Smooth muscle cell (in vitro differentiated cells): ENCODE measurements around the gene FOXN4. TPM values are rescaled to one million over a fixed set of nuclear protein-coding genes. Genes with fewer than 3 reads are reported as not detected.

Source experiments
- DNase-seq: peaks from one replicate; lab custom pipeline; 2025; ENCODE audit not compliant: unreplicated experiment; lab: John Stamatoyannopoulos, UW
- H2AFZ ChIP-seq: fragments of 200-600 bp; sonication (generic); 2 replicates; pipeline ENCODE4 v1.6.0; 2016; ENCODE audit warnings: antibody characterized with exemption, low read depth, mild to moderate bottlenecking
- H3F3A ChIP-seq: fragments of 200-600 bp; sonication (generic); 2 replicates; pipeline ENCODE4 v1.6.0; 2017; ENCODE audit warnings: antibody characterized with exemption, low read depth
- H3K27ac ChIP-seq: fragments of 200-600 bp; sonication (generic); 2 replicates; pipeline ENCODE4 v1.5.1; 2016; ENCODE audit warnings: low read depth, mild to moderate bottlenecking
- H3K27me3 ChIP-seq: fragments of 200-600 bp; sonication (generic); 2 replicates; pipeline ENCODE4 v1.6.1; 2016; ENCODE audit warnings: low read depth, mild to moderate bottlenecking
- H3K36me3 ChIP-seq: fragments of 200-600 bp; sonication (generic); 2 replicates; pipeline ENCODE4 v1.5.1; 2016; ENCODE audit warnings: low read depth
- H3K4me1 ChIP-seq: fragments of 200-600 bp; sonication (generic); 2 replicates; pipeline ENCODE4 v1.5.1; 2016; ENCODE audit warnings: low read depth
- H3K4me2 ChIP-seq: fragments of 200-600 bp; sonication (generic); 2 replicates; pipeline ENCODE4 v1.6.0; 2016; ENCODE audit warnings: mild to moderate bottlenecking
- H3K4me3 ChIP-seq: fragments of 200-600 bp; sonication (generic); 2 replicates; pipeline ENCODE4 v1.5.1; 2016; ENCODE audit warnings: mild to moderate bottlenecking
- H3K79me2 ChIP-seq: fragments of 200-600 bp; sonication (generic); 2 replicates; pipeline ENCODE4 v1.6.0; 2016; ENCODE audit warnings: low read depth, mild to moderate bottlenecking
- H3K9ac ChIP-seq: fragments of 200-600 bp; sonication (generic); 2 replicates; pipeline ENCODE4 v1.6.0; 2016; ENCODE audit warnings: low read depth
- H3K9me3 ChIP-seq: fragments of 200-600 bp; sonication (generic); replicated peaks from 2 replicates; pipeline ENCODE4 v1.5.1; 2016; ENCODE audit warnings: low read depth
- H4K20me1 ChIP-seq: fragments of 200-600 bp; sonication (generic); 2 replicates; pipeline ENCODE4 v1.6.0; 2016; ENCODE audit warnings: low read depth
- CTCF ChIP-seq: fragments of 200-600 bp; sonication (generic); IDR thresholded peaks from 2 replicates; pipeline ENCODE4 v1.5.1; 2017; ENCODE audit warnings: borderline replicate concordance, mild to moderate bottlenecking, antibody characterized with exemption; ENCODE audit not compliant: insufficient read depth, poor library complexity, severe bottlenecking
- WGBS: methylation state at CpG from one replicate; pipeline ENCODE4 v1.1.7; 2016; ENCODE audit warnings: low lambda C conversion rate; 5-methylcytosine and 5-hydroxymethylcytosine counted together
- polyA plus RNA-seq: library from polyadenylated mRNA; unstranded; fragments of >200 nt; fragmentation: Nextera tagmentation; extraction: Ambion mirVana; gene quantifications from 2 replicates; pipeline ENCODE4 v1.2.1, GENCODE V29; 2016
- total RNA-seq: library from RNA; depleted of rRNA; stranded (reverse); fragments of >200 nt; gene quantifications from 2 replicates; pipeline ENCODE4 v1.2.3, GENCODE V29; 2014

FOXN4 gene
- total and polyA plus RNA-seq, 2 experiments from 2014 or later: not detected

- Histone ChIP-seq H3F3A (no peaks in the 10 kb centered on the region), H3K9me3 (no peaks in the 10 kb centered on the region), H3K9ac (no peak overlapping the region), H3K4me2 (no peak overlapping the region), H4K20me1 (no peaks in the 10 kb centered on the region), H3K4me1 (no peaks in the 10 kb centered on the region), H3K4me3 (no peak overlapping the region), H2AFZ (no peak overlapping the region), H3K79me2 (no peaks in the 10 kb centered on the region), H3K36me3 (no peaks in the 10 kb centered on the region), H3K27ac (no peak overlapping the region), H3K27me3 (no peaks in the 10 kb centered on the region)
- DNase-seq: no peak
- no peak for TF ChIP-seq CTCF
- 94% methylated on average over 27 of the region's 27 CpGs for WGBS
These were observed 44.0 kb downstream of the FOXN4 start for GRCh38 chr12:109264943-109265650.

DNA sequence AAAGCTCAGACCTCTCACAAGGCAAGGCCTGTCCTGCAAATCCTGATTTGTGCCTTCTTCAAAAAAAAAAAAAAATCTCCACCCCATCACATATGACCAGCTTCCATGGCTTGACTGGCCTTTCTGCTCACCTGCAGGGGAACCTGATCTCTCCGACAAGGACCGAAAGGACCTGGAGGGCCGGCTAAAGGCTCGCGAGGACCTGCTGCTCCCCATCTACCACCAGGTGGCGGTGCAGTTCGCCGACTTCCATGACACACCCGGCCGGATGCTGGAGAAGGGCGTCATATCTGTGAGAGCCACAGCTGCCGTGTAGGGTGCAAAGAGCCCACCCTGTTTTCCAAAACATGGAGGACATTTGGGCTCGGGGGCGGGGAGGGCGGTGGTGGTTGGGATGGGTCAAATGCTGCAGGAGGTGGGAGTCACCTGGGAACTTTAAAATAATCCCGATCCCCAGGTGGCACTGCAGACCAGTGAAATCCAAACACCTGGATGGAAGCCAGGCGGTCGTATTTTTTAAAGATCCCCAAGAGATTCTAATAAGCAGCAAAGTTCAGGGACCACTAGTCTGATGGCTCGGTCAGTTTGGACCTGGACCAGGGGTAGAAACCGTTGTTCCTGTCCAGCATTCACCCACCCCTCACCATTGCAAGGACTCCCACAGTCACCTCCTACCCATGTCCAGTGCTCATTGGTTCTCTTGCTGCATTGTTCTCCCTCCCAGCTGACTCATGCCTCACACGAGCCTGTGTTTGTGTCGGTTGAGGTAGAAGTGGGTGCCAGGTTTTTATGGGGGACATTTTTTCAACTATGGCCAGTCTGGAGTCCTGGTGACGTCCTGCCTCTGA lies 44.8 kb downstream of the FOXN4 start:
- H2AFZ ChIP-seq: no peak overlapping the region
- H3K27me3 ChIP-seq: no peaks in the 10 kb centered on the region
- peak; percentile 3 for DNase-seq
- H3K4me2 ChIP-seq: no peak overlapping the region
- 39% methylated on average over 20 of the region's 23 CpGs for WGBS
- no peaks in the 10 kb centered on the region for H3K79me2 ChIP-seq
- no peaks in the 10 kb centered on the region for H3F3A ChIP-seq
- no peaks in the 10 kb centered on the region for H3K36me3 ChIP-seq
- H3K4me1 ChIP-seq: no peaks in the 10 kb centered on the region
- no peak overlapping the region for H3K27ac ChIP-seq
- no peaks in the 10 kb centered on the region for H4K20me1 ChIP-seq
- no peak overlapping the region for H3K4me3 ChIP-seq
- H3K9ac ChIP-seq: no peak overlapping the region
- H3K9me3 ChIP-seq: no peaks in the 10 kb centered on the region
- TF ChIP-seq CTCF: peak; percentile 61

- no peaks in the 10 kb centered on the region for H4K20me1 ChIP-seq
- no peak overlapping the region for H3K4me2 ChIP-seq
- no peaks in the 10 kb centered on the region for H3K27me3 ChIP-seq
- no peak overlapping the region for H2AFZ ChIP-seq
- no peaks in the 10 kb centered on the region for H3F3A ChIP-seq
- no peak for TF ChIP-seq CTCF
- no peak overlapping the region for H3K27ac ChIP-seq
- no peak overlapping the region for H3K4me3 ChIP-seq
- H3K9ac ChIP-seq: no peak overlapping the region
- H3K9me3 ChIP-seq: no peaks in the 10 kb centered on the region
- DNase-seq: no peak
- H3K4me1 ChIP-seq: no peaks in the 10 kb centered on the region
- WGBS: 96% methylated on average over 3 of the region's 3 CpGs
- H3K36me3 ChIP-seq: no peaks in the 10 kb centered on the region
- H3K79me2 ChIP-seq: no peaks in the 10 kb centered on the region
These were observed 45.6 kb downstream of the FOXN4 start for GRCh38 chr12:109263439-109263838.
